ENCODE data around the gene RASA1.
"Not testable (repeated sequence)": the region's sequence is repeated elsewhere in the genome, so short reads cannot be mapped to it uniquely, and the experiment has no call there.

The RASA1 gene

DNA sequence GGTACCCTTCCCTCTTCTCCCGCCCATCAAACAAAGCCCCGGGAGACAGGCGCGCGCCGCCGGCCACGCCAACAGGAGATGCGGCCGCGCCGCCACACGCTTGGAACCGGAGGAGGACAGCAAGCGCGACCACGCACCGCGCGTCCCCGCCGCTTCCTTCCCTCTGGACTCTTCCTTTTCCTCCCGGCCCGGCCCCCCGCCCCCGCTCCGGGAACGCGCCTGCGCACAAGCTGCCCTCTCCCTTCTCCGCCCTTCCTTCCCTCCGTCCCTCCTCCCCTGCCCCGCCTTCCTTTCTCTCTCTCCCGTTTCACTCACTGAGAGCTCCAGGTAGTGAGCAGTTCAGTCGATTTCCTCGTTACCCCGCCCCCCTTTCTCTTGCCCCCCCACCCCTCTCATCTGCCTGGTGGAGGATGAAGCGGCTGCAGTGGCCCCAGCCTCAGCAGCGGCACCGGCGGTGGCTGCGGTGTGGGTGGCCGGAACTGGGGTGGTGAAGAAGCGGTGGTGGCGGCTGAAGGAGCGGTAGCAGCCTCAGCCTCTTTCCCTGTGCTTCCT lies at the start of gene RASA1:
TSS of gene RASA1 (plus strand) at position 310 of the 552 bp plus-strand sequence. CDS start 569 bp downstream, outside the sequence.
- peak; percentile 93 for DNase-seq

DNA sequence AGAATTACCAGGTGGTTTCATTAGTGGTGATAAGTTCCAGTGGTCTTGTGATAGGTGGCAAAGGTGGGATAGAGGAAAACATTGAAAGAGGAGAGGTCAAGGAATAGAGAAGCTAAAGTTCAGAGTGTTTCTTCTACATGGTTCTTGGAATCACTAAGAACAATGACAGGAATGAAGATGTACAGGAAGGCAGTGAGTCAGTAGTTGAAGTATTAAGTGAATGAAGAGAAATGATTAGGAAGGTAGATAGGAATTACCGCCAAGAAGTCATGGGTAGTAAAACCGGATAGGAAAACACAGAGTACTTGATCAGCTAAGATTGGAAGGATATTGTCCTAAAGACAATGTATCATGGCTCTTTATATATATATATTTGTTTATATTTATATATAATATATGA lies 37.9 kb upstream of the RASA1 start:
- DNase-seq = no peak

DNA sequence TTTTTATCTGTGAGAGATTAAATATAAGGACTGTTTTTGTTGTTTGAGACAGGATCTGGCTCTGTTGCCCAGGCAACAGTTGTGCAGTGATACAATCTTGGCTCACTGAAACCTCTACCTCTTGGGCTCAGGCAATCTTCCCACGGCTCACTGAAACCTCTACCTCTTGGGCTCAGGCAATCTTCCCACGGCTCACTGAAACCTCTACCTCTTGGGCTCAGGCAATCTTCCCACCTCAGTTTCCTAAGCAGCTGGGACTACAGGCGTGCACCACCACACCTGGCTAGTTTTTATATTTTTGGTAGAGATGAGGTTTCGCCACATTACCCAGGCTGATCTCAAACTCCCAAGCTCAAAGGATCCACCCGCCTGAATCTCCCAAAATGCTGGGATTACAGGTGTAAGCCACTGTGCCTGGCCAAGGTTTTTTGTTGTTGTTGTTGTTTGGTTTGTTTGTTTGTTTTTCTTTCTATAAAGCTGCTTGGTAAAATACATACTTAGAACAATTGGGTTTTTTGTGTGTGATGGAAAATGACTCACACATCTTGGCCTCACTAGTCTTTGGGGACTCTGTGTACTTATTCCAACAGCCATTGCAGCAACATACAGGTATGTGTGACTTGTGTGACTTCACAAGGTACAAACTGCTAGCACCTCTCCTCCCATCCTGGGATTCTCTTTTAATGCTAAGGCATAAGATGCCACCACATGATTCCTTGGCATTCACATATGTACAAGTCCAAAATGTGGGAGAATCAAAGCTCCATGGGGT lies 36.5 kb upstream of the RASA1 start:
- DNase-seq = no peak

DNA sequence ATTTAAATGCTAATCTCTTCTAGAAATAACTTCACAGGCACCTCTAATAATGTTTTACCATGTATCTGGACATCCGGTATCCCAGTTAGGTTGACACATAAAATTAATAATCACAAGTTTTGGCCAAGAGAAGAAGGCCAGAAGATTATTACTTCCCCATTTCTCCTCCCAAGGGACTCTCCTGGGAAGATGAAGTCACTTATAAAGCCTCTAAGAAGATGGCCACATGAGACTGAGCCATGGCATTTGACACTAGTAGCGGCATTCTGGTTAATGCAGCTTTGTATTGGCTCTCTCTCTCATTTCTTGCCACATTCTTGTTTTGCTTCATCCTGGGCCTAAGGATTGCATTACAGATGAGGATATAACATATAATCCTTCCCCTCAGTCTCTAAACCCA lies 34.5 kb upstream of the RASA1 start:
- DNase-seq = no peak

DNA sequence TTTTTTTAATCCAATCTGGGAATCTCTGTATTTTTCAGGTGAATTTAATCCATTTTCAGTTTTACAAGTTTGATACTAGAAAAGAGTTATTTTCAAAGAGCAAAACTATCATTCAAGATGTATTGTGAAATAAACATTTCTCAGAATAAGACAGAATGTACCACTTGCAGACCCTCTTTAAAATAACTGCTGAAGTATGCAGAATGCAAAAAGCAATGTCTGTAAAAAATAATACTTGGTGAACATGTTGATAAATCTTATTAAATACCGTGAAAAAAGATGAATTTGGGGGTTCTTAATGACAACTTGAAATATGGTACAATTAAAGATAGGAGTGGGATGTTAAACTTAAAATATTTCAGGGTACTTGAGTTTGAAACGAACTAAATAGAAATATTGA lies 26.1 kb upstream of the RASA1 start:
- DNase-seq = no peak

DNA sequence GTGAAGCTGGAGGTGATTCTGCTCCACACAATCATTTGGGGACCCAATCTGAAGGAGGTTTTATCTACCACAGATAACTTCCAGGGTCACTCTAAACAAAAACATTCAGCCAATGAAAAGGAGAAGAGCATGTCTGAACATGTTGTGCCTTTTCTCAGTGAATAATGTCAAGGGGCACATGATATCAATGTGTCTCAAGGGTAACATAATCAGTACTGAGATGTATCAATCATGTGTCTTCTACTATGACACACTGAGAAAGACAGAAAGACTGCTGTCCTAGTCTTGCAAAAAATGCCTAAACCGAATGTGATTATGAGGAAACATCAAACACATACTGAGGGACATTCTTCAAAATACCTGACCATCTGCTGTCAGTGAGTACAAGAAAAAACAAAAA lies 25.4 kb upstream of the RASA1 start:
- no peak for DNase-seq

DNA sequence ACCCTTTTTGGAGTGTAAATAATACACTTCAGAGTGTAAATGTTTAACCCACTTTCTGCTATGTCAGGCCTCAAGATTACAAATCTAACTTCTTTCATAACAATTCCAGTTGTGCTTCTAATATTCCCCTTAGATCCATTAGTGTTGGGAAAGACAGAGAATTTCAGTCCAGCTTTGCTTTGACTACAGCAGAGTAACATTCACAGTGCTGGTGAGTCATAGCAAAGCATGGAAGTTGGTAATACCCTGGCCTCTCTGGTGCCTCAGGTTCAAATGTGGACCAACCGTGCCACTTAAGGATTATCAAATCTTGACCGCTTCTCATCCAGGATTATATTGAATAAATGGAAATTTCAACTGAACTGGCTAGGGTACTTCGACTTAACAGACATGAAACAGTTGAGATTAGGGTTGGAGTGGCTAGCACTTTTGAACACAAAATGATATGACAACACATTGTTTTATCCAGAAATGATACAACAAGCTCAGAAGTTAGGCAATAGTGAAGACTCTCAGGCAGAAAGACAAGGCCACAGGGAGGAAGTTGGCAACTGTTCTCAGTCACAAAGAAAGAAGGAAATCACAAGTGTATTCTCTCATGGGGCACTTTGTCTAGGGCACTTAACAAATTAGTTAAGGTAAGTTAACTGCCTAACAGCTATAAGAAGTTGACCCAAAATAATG lies 24.4 kb upstream of the RASA1 start:
- DNase-seq = no peak

DNA sequence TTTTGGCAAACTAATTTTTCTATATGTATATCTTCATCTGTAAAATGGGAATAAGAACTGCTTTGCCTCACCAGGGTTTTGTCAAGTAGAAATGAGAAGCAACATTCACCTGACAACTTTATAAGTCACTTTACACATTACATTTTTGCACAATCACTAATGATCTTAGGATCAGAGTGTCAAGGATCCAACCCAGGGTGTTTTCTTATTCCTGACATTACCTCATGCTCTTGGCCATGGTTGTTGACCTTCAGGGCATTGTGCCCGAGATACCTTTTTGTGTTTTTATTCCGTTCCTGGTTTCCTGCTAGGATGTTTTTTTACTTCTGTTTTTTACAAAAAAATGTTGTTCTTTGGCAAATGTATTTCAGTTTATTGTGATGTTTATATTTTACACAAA lies 22.2 kb upstream of the RASA1 start:
- DNase-seq = no peak

DNA sequence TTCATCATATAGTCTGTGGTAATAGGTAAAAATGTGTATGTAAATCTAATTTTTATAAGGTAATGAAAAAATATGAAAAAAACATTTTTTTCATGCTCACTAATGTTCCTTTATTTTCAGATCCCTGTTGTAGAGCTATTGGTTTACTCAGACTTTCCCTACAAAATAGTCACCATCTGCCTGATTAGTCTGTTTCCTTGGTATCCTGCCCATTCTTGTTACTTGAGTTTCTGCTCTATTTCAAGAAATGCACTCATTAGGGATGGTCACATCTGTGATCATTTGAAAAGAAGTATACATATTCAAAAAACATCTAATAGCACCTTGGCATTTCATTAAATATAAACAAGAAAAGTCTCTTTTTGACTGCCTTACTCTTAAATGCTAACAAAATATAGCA lies 21.6 kb upstream of the RASA1 start:
- no peak for DNase-seq

DNA sequence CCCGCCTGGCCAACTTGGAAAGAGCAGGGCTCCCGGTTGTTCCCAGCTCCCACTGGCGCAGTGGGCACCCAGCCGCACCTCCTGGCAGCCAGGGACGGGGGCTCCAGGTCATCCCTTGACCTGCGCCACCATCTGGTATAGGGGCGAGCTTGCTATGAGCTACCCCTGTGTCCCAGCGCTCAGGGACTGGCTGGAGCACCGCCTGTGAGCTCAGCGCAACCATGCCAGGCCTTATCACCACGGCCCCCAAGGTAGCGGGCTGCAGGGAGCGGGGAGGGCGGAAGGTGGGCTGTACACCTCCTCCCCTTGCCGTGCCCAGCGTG lies 15.4 kb upstream of the RASA1 start:
- DNase-seq = no peak

DNA sequence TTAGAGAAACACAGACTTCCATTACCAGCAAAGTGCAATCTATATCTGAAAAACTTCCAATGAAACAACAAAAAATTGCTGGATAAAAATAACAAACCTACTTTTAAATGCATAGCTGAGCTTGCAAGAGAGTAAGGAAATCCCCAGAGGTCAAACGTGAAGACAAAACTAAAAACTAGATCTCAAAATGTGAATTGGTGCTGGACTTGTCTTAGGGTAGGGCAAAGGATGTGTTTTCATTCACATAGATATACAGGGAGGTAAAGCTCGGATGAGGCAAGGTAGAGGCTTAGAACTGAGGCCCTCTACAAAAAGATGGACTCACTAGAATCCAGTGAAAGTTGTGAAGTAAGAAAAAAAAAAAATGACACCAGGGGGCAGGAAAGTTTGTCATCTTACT lies 13.6 kb upstream of the RASA1 start:
- DNase-seq = no peak

DNA sequence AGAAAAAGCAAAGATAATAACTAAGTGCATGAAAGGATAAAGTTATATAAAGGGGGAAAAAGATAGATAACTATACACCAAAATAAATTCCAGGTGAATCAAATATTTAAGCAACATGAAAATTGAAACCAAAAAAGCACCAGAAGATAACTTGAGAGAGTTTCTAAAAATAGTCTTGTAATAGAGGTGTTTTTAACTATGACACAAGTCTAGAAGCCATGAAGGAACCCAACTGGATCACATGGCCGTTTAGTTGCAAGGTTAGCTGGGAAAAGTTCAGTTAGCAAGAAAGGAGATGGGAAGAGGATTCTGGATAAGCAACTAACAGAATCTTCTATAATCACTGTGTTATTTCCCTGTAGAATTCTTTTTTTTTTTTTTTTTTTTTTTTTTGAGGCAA lies 9.2 kb upstream of the RASA1 start:
- DNase-seq = no peak

DNA sequence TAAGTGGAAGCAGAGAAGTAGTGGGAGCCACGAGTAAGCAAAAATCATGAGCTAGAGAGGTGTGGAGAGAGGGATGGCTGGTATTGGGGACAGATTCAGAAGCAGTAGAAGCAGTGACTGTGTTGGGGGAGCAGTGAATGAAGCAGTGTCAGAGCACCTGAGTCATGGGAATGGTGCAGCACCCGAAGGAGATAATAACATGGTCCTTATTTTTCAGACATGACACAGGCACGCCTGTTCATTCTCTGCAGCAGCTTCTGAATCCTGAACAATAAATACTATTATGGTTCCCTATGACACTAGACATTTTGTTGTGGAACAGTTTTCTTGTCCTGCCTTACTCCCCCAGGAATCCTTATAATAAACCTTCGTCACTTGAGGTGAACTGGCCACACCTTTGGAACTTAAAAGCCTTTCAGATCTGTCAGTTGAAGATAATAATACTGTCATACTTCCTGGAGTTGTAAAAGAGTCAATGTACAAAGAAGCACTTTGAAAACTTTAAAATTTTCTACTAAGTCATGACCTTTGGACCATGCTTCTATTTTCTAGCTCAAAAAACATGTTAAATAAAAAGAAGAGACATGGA lies 7.0 kb upstream of the RASA1 start:
- DNase-seq = no peak

DNA sequence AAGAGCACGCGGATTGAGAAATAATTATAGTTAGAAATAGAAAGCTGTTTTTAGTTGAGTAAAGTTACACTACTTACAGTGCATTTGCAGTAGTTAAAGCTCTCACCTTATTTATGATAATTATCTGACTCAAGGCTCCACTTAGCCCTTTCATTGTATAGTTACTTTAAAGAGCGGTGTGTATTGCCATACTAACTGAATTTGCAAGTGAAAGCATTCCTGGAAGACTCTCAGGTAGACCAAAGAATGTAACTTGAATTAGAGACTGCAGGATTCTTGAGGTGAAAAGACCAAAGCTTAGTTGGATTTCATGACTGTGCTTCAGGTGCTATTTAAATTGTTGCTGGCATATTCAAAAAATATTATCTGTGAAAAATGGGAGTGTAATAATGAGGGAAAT lies 4.2 kb upstream of the RASA1 start:
- DNase-seq = no peak

DNA sequence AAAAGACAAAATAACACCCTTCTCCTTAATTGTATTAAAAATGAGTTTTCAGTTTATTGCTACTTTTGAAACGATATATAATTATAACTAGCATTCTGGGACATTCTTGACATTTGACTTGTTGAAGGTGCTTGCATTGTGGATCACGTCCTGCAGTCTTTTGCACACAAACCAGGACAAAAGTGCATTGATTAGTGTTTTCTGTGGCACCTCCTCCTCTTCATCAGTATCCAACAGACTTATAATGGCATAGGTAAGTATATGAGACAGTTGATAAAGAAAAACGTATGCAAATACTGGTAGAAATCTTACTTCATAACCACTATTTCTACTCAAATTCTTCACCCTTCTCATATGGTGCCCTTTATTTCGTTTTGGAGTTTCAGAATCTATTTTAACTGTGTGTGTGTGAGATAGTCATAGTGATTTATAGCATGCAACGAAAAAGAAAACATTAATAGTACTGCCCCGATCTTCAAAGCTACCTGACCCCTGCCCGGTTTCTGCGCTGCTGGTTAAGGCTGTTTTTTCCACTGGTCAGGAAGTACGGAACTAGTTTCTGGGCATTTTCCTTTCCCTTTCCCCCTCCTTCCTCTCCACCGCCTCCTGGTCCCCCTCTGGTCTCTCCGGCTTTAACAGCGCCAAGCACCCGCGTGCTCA lies 639 bp upstream of the RASA1 start:
- peak; percentile 36 for DNase-seq

DNA sequence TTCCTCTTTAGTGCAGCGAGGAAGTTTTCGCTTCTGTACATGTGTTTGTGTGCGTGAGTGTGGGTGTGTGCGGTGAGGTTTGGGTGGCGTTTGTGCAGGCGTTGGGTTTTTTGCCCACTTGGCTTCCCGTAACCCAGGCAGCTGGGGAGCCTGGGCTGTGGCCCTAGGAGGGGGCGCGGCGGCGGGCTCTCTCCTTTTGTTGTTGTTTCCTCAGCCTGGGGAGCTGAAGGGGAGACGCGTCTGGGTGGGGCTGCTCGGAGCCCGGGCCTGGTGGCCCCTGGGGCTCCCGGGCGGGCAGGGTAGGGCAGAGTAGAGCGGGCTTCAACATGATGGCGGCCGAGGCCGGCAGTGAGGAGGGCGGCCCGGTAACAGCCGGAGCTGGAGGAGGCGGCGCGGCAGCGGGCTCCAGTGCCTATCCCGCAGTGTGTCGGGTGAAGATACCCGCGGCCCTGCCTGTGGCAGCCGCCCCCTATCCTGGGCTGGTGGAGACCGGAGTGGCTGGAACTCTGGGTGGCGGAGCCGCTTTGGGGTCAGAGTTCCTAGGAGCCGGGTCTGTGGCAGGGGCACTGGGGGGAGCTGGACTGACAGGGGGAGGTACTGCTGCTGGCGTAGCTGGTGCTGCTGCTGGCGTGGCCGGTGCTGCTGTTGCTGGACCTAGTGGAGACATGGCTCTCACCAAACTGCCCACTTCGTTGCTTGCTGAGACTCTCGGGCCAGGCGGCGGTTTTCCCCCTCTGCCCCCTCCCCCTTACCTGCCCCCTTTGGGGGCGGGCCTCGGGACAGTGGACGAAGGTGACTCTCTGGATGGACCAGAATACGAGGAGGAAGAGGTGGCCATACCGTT lies 665 bp downstream of the RASA1 start:
- peak; percentile 75 for DNase-seq

DNA sequence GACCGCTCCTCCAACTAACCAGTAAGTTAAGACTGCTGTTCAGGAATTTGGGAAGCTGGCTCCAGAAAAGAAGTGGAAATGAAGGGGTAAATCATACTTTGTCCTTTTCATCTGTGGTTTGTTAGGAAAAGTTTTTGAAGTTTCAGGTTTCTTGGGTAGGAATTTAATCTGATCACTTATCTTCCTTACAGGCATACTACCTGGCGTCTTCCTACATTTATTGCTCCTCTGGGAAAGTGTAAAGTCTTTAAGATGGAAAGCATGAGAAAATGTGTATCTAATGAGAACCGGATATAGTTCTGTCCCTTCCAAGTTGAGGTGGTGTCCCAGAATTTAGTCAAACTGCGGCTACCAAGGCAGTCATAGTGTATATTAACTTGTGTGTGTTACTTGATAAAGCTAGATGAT lies 1.3 kb downstream of the RASA1 start:
- DNase-seq = no peak

DNA sequence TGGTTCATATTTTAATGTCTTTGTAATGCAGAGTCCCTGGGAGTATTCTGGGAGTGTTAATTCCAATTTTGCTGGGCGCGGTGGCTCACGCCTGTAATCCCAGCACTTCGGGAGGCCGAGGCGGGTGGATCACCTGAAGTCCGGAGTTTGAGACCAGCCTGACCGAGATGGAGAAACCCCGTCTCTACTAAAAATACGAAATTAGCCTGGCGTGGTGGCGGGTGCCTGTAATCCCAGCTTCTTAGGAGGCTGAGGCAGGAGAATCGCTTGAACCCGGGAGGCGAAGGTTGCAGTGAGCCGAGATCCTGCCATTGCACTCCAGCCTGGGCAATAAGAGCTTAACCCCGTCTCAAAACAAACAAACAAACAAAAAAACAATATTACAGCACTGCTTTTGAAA lies 3.2 kb downstream of the RASA1 start:
- not testable (repeated sequence) for DNase-seq

DNA sequence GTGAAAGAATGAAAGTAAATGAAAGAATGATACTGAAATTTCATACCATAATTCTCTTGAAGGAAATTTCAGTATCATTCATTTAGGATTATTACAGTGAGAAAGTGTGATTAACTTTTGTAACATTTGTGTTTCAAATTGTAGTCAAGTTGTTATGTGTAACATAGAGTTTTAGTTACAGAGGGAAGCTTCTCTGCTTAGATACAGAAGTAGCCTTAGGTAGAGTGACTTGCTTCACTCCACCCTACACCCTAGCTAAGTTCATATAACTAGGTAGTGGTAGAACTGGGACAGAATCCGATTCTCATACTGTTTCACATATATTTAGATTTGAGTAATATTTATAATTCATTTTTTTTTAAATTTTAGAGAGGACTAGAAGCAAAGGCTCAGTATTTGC lies 9.0 kb downstream of the RASA1 start:
- no peak for DNase-seq

DNA sequence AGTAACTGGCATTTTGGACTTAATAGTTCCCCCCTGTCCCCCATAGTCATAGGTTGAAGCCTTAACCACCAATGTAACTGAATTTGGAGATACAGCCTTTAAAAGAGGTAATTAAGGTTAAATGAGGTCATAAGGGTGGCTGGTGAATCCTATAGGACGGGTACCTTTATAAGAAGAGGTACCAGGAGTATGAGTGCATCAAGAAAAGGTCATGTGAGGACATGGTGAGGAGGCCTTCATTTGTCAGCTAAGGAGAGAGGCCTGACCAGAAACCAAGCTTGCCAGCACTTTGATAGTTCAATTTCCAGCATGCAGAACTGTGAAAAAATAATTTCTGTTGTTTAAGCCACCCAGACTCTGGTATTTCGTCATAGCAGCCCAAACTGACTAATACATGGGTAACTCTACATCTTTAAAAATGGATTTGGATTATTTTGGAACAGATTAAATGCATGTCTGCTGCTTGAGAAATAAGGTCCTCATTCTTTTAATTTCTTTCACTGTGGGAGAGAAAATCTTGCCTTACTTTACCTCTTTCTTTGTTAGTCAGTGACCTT lies 9.7 kb downstream of the RASA1 start:
- DNase-seq = no peak

DNA sequence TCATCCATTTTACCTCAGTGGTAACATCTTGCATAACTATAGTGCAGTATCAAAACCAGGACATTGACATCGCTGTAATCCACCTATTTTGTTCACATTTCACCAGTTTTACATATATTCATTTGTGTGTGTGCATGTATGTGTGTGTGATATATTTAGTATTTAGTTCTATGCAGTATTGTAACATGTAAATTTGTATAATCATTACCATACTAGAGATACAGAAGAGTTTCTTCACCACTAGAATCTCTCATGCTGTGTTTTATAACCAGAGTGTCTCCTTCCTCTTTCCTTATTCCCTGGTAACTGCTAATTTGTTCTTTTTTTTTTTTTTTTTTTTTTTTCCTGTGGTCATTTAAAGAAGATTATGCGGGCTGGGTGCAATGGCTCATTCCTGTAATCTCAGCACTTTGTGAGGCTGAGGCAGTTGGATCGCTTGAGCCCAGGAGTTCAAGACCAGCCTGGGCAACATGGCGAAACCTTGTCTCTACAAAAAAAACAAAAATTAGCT lies 11.0 kb downstream of the RASA1 start:
- DNase-seq = no peak

DNA sequence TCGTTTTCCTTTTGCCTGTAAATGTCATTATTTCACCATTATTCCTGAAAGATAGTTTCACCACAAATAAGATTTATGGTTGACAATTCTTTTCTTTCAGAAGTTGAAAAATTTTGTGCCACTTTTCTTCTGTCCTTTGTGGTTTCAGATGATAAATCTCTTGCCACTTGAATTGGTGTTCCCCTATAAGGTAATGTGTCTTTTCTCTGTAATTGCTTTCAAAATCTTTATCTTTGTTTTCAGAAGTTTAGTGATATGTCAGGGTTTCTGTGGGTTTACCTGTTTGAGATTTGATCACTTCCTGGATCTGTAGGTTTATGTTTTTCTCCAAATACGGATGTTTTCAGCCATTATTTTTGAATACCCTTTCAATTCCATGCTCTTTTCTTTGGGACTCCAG lies 14.6 kb downstream of the RASA1 start:
- no peak for DNase-seq

Data from midbrain (tissue), 1 donor.